ENCODE results near the gene PMVK.

GRCh38 chr1:154969860-154970452 is 33.4 kb upstream of the PMVK start:
- TF ChIP-seq CTCF (IDR thresholded peaks at IDR 0.05) (no peak), POLR2A (IDR thresholded peaks at IDR 0.05) (no peak)
